ENCODE measurements around the gene ATP2A1.

GRCh38 chr16:28830531-28830930 lies 47.8 kb upstream of the ATP2A1 start:
- TF ChIP-seq POLR2A (IDR thresholded peaks at IDR 0.05) (no peak), CTCF (IDR thresholded peaks at IDR 0.05) (no peak)

Measured in uterus (tissue), 2 donors.